ENCODE data around the gene CLIC6.
"Not testable (repeated sequence)": the region's sequence is repeated elsewhere in the genome, so short reads cannot be mapped to it uniquely, and the experiment has no call there.

Gene CLIC6

DNA sequence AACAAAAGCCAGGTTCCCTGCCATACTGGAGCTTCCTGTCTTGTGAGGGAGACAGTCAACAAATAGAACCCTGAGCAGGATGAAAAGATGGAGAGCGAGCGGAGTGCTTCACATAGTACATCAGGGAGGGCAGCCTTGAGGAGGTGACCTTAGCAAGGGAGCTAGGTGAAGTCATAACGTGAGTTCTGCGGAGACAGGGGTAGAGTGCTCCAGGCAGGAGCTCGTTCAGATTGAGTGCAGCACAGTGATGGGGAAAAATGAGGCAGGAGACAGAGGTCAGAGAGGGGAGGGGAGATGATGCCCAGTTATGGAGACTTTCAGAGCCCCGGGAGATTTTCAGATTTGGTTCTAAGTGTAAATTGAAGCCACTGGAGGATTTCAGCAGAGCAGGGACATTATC is 15.3 kb upstream of the CLIC6 start:
- DNase-seq (ENCODE audit: low spot score) = no peak

DNA sequence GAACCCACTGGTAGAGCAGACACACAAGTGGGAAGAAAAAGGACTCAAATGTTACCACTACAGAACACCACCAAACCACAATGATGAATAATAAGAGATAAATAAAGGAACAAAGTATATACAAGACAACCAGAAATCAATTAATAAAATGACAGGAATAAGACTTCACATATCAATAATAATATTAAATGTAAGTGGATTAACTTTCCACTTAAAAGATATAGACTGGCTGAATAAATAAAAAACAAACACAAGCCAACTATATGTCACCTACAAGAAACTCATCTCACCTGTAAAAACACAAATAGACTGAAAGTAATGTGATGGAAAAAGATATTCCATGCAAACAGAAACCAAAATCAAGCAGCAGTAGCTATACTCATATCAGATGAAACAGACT is 6.9 kb upstream of the CLIC6 start:
- DNase-seq (ENCODE audit: low spot score) = no peak

DNA sequence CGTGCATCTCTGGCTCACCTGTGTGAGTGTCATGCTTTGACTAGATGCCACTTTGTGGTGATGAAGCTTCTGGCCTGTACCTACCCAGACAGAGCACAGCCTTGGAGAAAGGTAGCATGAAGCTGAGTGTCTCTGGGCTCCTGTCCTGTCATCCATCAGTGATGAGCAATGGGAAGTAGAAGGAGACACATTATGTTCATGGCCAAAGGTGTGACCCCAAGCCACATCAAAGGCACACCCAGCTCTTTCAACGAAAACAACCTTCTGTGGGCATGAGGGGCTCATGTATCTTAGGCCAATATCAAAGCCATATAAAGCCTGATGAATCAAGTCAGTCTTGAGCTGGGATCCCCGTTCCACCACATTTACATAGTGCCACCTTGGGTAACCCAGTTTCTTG is 1.0 kb upstream of the CLIC6 start:
- no peak for DNase-seq (ENCODE audit: low spot score)

DNA sequence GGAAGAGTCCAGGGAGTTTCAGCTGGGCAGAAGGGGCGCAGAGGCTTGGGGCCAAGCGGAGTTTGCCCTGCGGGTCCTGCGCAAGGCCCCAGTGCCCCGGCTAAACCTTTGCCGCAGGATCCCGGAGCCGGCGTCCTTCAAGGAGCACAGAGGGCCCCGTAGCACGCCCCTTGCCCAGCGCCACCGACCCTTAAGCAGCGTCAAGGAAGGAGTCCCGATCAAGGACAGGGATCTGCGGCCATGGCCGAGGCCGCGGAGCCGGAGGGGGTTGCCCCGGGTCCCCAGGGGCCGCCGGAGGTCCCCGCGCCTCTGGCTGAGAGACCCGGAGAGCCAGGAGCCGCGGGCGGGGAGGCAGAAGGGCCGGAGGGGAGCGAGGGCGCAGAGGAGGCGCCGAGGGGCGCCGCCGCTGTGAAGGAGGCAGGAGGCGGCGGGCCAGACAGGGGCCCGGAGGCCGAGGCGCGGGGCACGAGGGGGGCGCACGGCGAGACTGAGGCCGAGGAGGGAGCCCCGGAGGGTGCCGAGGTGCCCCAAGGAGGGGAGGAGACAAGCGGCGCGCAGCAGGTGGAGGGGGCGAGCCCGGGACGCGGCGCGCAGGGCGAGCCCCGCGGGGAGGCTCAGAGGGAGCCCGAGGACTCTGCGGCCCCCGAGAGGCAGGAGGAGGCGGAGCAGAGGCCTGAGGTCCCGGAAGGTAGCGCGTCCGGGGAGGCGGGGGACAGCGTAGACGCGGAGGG is 520 bp downstream of the CLIC6 start:
- DNase-seq (ENCODE audit: low spot score) = no peak

DNA sequence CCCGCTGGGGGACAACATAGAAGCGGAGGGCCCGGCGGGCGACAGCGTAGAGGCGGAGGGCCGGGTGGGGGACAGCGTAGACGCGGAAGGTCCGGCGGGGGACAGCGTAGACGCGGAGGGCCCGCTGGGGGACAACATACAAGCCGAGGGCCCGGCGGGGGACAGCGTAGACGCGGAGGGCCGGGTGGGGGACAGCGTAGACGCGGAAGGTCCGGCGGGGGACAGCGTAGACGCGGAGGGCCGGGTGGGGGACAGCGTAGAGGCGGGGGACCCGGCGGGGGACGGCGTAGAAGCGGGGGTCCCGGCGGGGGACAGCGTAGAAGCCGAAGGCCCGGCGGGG is 1.1 kb downstream of the CLIC6 start:
- DNase-seq (ENCODE audit: low spot score) = not testable (repeated sequence)

- DNase-seq (ENCODE audit: low spot score) = no peak
These were observed 1.6 kb downstream of the CLIC6 start for GRCh38 chr21:34670220-34670961.

DNA sequence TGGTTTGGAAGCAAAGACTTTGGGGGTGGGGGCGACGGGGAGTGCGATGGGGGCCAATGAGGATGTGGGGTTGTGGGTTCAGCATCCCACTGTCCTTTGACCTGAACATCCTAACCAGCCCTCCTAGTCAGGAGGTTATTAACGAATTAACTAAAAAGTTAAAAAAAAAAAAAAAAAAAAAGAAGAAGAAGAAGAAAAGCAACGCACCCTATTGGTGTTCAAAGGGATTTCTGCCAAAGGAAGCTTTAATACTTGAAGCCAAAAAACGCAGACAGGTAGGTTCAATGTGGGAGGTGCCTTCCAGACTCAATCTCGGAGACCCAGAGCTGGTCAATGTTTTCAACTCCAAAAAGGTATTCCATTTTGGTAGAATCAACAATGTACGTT is 2.2 kb downstream of the CLIC6 start:
- DNase-seq (ENCODE audit: low spot score) = no peak

GRCh38 chr21:34671462-34671861 is 2.7 kb downstream of the CLIC6 start:
- no peak for DNase-seq (ENCODE audit: low spot score)

GRCh38 chr21:34671891-34672290 is 3.1 kb downstream of the CLIC6 start:
- DNase-seq (ENCODE audit: low spot score) = no peak

DNA sequence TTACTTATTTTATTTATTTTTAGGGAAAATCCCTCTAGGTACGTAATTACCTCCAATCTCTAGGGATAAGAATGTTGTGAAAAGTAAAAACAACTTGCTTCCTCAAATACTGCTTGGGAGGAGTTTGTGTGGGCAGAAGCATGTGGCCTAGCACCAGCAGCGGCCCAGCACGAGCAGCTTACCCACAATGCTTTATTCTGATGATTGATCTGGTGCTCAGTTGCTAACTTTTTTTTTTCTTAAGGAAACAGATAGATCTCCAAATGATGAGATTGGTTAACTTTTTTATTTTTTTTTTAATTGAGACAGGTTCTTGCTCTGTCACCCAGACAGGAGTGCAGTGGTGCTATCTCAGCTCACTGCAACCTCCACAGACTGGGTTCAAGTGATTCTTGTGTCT is 4.2 kb downstream of the CLIC6 start:
- DNase-seq (ENCODE audit: low spot score) = no peak

GRCh38 chr21:34674468-34674867 is 5.7 kb downstream of the CLIC6 start:
- no peak for DNase-seq (ENCODE audit: low spot score)

DNA sequence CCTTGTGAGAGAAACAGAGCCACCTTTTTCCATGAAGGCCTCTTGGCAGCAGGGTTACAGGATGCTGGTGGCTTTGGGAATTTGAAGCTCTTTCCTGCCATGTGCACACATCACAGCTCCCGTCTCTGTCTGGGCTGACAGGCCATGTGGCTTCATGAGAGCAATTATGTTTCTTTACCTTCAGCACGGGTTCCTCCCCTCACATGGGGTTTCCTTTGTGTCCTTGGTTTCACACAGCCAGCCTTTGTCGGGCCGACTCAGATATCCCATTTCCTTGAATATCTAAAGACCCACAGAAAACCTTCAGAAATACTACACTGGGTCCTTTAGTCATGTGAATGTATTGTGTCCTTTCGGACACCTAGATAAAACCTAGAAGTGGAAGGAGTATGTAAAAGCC is 7.1 kb downstream of the CLIC6 start:
- no peak for DNase-seq (ENCODE audit: low spot score)

GRCh38 chr21:34679051-34679450 is 10.3 kb downstream of the CLIC6 start:
- DNase-seq (ENCODE audit: low spot score) = no peak

DNA sequence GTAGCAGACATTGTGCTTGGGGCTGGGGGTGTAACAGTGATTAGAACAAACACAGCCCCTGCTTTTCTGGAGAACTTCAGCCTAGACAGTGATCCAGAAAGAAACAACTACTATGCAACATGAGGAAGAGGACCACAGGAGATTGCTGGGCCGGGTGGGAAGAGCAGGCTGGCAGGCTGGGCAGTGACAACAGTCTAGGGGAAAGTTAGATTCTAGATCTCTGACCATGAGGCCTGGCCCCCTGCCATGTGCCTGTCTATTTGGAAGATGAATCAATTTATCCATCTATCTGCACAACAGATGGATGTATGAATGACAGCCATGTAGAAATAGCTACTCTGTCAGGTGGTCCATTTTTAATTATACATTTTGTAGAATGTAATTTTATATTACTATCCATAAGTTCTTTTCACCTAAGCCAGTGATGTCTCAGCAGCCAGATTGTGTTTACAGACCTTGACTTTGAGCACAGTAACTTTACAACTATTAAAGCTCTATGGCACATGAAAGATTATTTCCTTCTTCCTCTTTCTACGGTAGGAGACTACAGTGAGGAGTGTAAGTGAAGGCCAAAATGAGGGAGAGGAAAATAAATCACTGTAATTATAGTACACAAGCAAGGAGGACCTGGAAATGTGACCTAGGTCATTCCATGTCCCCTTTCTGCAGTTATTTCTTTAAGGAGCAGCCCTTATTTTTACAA is 15.5 kb downstream of the CLIC6 start:
- no peak for DNase-seq (ENCODE audit: low spot score)

DNA sequence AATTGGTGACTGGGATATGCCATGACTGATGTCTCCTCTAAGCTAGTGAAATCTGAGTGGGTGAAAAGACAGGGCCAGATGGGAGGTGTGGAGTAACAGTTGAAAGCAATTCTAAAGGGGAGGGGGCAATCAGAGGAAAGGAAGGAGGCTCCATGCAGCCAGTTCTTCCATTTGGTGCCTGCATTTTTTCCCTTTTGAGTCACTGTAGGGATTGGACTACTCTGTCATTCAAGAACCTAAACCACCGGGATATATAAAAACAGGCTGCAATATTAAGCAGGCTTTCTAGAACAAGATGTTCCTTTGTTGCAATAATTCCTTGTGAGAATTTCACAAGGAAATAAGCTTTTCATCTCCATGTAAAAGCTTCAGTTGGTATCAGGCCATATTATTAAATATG is 18.3 kb downstream of the CLIC6 start:
- no peak for DNase-seq (ENCODE audit: low spot score)

GRCh38 chr21:34687745-34688144 is 19.0 kb downstream of the CLIC6 start:
- DNase-seq (ENCODE audit: low spot score) = no peak

DNA sequence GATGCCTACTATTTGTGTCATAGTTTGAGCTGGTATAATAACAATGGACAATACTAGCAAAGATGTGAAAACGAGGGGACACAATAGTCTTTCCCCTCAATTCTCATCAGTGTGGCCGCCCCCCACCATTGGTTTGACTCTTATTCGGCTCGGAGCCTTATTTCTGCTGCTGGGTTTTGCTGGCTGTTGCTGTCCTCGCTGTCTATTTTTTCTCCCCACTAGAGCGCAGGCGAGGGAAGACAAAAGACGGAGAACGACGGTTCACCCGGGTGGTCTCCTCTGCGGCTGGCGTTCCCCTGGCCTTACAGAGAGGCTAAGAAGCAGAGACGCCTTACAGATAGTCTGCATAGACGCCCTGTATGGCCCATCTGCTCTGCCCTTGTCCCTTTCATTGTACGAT is 19.4 kb downstream of the CLIC6 start:
- DNase-seq (ENCODE audit: low spot score) = peak; percentile 83

DNA sequence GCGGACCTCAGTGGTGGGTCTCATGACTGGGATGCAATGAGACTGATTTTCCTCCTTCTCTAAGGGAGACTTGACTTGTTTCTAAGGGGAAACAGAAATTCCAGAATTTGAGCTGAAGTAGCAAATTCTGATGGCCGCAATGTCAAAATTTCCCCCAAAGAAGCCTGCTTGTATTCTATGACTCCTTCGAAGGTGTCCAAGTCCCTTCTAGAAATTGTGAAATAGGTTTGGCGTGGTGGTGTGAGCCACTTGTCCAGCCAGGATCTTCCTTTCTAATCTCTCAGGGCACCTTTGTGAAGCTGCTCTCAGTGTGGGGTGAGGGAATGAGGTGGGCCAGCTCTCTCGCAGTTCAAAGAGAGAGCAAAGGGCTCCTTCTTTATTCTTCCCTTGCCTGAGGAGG is 19.9 kb downstream of the CLIC6 start:
- no peak for DNase-seq (ENCODE audit: low spot score)

GRCh38 chr21:34690041-34690792 is 21.4 kb downstream of the CLIC6 start:
- no peak for DNase-seq (ENCODE audit: low spot score)

DNA sequence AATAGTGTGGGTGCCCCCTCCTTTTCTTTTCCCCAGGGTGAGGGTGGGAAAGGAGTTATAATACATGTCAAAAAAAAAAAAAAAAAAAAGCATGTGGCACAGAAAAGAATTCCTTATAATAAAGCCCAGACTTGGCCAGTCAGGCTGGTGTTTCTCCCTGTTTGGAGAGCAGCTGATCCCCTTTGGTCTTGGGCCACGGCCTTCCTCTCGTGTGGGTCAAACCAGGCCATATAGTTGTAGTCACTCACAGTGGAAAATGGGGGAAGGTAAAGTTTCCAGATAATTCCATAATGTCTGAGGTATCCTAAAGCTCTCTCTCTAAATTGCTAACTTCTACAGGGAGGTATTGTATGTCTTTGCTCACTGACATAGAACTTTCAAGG is 22.0 kb downstream of the CLIC6 start:
- no peak for DNase-seq (ENCODE audit: low spot score)

DNA sequence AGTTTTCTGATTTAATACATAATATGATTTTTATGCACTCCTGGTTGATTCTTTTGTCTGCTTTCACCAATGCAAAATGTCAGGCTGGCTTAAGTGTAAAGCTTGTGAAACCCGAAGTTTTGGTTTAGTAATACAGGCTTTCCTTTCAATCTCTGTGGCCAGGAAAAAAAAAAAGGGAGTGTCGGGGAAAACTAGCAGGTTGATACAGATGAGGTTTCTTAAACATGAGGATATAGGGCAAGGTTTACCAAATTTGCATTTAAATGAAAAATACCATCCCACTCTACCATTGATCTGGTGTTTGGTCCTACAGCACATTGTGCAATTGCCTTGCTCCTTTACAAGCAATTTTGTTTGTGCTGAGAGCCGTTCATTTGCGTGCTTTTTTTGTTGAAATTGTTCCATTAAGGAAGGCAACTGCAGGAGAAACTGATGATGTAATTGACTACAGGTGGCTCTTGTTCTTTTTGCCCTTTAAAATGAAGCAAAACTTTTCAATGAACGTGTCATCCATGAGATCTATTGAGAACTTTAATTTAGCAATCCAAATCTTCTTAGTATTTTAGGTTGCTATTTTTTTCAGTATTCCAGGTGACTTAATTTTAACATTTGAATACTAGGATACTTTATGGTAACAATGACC is 22.7 kb downstream of the CLIC6 start:
- no peak for DNase-seq (ENCODE audit: low spot score)

GRCh38 chr21:34692458-34693020 is 23.7 kb downstream of the CLIC6 start:
- no peak for DNase-seq (ENCODE audit: low spot score)

Measured in NAMALWA (cell line).